MM.1S (cell line): ENCODE data around the gene TACC2.

Experiments used
- CTCF ChIP-seq: fragments of 300-600 bp; sonication (generic); IDR thresholded peaks from 2 replicates; pipeline ENCODE4 v1.5.1; 2016; ENCODE audit warnings: antibody characterized with exemption, low read length, mixed read lengths
- EZH2 ChIP-seq: fragments of 300-600 bp; sonication (generic); optimal IDR thresholded peaks from 2 replicates; pipeline ENCODE3; 2017; ENCODE audit warnings: low read depth, mild to moderate bottlenecking, antibody characterized with exemption, low read length, mixed read lengths
- EZH2phosphoT487 ChIP-seq: fragments of 300-600 bp; sonication (generic); IDR thresholded peaks from 2 replicates; pipeline ENCODE4 v1.6.1; 2018; ENCODE audit warnings: antibody characterized with exemption, low read length

DNA sequence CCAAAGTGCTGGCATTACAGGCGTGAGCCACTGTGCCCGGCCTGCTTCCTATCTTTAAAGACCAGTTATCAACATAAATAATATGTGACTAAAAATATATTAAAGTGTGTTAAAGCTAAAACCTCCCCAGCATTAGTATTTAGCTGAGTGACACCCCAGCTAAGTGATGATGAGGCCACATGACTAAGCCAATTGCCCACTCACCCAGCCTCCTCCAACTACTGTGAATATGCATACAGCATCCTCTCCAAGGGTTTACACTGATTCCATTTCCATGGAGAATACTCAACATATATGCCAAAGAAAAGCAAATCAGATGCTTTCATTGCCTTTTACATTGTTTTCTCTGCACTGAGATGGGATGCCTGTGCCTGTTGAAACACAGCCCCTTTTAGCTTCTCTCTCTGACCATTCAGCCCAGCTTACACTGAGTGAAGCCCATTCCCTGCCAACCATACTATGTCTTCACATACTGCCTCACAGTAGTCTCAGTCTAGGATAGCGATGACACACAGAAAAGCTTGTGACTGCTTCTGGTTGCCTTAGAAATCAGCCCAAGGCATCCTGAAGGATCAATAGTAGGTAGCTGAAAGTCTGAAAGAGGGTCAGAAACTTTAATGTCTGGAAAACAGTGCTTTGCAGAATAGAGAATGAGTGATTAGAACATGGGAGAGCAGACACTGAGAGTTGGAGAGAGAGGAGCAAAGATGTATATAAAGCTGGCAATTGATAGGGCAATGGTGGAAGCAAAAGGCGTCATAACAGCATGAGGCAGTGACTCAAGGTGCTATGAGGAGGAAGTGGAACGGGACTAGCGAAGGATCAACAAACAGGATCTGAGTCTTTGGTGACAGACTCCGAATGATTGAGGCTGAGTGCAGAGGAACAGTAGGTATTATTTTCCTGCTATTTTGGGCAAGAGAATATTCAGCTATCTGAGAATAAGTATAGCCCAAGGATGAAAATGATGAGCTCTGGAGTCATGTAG lies 41.3 kb upstream of the TACC2 start:
- TF ChIP-seq CTCF (no peak), EZH2 (no peak), EZH2phosphoT487 (no peak)
